GM19328 (cell line): Measurements from ENCODE around the gene SLC30A2.
A peak's percentile ranks its signal among the peaks of the same experiment; 100 is the strongest.

ENCODE experiments used
- ATAC-seq: cut with Tn5 transposase; IDR thresholded peaks from one replicate; pipeline ENCODE4 v1.9.1; 2021; ENCODE audit warnings: mild to moderate bottlenecking, moderate library complexity; ENCODE audit not compliant: unreplicated experiment

Gene SLC30A2

DNA sequence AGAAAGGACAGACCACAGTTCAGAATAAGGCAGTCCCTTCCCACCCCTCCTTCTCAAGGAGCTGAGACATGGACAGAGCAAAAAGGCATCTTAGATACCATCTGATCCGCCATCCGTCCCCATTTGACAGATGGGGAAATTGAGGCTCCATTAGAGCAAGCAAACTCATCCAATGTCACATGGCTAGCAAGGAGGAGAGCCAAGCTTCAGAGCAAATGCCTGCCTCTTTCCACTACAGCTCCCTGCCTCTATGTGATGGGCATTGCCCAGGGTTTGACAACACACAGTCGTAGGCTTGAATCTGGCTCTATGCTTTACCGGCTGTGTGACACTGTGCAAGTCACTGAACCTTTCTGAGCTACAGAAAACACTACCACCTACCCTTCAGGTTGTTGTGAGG, 3.9 kb downstream of the SLC30A2 start:
- no peak for ATAC-seq

DNA sequence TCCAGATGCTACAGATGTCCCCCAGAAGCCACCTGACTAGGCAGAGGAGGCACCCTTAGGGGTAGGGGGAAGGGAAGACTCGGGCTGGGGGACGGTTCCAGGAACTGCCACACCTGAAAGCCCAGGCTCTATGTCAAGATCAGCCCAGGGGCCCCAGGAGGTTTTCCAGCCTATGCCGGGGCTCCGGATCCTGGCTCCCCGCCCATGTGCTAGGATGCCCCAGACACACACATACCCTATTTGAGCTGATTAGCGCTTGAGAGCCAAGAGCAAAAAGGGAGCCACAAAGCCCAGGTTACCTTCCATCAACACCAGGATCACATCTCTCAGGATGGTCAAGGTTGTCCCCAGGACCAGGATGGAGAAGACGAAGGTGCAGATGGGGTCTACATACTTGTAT, 4.5 kb downstream of the SLC30A2 start:
- ATAC-seq, result no peak

DNA sequence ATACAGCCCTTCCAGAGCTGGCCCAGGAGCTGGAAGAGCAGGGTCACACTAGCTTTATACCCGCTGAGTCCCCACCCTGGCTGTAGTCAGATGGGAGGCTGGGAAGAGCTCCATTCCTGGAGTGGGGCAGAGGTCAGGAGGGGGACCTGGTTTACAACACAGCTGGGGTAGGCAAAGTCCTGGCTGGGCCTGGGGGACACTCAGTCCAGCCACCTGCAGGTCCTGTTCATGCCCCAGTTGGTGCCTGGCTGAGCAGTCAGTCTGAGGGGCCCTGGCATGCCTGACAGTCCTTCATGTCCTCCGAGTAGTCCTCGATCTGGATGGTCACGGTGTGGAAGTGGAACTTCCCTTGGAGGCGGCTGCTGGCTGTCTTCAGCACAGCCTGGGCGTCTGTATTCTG, 7.0 kb downstream of the SLC30A2 start:
- no peak for ATAC-seq

DNA sequence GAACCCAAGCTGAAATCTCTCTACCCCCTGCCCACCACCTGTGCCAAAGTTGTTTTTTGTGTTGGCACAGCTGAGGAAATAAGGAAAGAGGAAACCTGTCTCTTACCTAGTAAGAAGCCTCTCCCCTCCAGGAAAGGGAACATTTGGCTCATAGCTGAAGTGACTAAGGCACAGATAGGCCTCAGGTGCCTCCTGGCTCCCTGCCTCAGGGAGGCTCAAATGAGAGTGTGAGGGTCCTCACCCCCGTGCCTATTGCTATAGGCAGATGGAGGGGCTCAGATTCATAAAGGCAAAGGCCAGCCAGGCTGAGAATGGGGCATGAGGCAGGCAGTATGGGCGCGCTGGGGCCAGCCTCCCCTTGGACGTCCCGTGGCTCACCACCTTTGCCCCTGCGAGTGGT, 7.4 kb downstream of the SLC30A2 start:
- ATAC-seq, result no peak

DNA sequence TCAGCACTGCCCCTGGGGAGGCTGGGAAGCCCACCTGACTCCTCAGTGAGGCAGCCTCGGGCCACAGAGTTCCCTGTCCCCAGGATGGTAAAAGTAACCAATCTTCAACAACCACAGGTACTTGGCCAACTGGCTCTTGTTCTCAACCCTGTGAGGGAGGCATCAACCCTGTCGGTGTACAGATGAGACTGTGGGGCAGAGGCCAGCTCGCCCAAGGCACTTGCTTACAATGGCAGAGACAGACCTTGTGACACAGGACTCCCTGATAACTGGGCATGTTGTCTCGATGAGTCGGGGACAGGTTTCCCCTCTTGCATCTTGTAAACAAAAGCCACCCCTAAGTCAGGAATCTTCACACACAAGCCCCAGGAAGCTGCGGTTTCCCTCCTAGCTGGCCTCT, 8.0 kb downstream of the SLC30A2 start:
- no peak for ATAC-seq

DNA sequence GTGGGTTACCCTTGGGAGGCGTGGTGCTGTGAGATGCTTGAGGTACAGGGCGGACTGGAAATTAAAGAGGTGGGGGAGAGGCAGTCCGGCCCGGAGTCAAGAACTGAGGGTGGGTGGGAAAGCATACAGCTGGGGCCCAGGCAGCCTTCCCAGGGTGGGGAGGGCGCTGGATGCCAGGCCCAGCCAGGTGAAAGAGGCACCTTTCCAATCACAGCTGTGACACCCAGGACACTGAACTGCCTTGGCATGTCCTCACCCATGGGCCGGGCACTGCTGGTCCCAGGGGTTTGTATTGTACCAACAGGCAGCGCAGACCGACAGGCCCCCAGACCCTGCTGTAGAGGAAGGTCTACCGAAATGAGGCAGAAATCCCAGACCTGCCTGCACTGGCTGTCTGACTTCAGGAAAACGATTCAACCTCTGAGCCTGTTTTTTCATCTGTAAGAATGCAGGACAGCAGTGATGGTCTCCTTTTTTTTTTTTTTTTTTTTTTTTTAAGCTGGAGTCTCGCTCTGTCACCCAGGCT, 9.1 kb downstream of the SLC30A2 start:
- ATAC-seq, result no peak

DNA sequence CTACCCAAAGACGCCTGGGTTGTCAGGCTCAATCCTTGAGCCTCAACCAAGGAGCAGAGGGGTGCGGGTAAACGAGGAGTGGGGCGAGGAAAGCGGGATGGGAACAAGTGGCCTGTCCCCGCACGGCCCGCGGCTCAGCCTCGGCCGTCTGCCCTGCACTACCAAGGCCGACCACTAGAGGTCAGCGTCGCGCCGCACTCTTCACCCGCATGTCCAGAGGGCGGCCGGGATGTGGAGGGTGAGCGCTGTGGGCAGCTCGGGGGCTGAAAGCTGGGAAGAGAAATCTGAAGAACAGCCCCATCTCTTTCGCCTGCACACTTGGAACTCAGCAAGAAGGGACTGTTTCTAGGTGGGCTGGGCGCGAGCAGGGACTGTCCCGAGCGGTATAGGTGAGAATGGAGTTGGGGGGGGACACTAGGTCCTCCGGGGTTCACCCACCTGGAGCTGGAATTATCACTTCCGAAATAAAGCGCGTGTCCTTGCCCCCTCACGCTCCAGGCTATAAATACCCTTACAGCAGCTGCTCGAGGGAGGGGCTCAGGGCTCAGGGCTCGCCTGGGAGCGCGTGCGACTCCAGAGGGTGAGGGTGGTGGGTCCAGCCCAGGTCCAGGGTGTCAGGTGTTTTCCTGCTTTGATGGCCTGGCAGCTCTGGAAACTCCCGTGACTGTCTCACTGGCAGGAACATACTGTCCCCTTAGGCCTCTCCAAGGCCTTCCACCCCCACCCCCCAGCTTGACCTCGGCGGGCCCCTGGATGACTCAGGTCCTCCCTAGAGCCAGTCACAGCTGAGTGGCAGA, 9.8 kb downstream of the SLC30A2 start:
- peak; percentile 54 for ATAC-seq

DNA sequence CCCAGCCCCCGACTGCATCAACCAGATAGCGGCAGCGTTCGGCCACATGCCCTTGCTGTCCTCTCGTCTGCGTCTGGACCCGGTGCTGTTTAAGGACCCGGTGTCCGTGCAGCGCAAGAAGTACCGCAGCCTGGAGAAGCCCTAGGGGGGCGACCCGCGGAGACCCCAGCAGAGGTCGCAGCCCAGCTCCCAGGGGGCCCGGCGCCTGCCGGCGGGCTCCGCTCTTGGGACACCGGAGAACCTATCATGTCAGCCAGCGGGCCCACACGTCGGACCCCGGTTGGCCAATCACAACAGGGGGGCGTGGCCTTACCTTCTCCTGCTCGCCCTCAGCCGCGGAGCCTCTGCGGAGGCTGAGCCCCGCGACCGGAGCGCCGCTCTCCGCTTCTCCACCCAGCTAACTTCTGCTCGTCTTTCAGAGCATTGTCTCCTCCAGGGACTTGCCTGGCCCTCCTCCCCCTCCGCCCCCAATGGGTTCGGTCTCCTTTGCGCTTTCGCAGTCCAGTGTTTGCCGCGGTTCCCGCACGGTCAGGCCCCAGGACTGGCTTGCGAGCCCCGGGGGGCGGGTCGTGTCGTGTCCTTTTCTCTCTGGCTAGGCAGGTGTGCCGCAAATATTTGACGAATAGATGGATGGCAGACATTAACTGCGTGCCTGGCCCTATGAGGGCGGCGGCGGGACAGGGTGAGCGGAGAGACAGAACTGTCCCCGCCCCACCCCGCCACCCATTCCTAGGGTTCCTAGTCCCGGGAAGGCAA, 10.5 kb downstream of the SLC30A2 start:
- peak; percentile 83 for ATAC-seq

DNA sequence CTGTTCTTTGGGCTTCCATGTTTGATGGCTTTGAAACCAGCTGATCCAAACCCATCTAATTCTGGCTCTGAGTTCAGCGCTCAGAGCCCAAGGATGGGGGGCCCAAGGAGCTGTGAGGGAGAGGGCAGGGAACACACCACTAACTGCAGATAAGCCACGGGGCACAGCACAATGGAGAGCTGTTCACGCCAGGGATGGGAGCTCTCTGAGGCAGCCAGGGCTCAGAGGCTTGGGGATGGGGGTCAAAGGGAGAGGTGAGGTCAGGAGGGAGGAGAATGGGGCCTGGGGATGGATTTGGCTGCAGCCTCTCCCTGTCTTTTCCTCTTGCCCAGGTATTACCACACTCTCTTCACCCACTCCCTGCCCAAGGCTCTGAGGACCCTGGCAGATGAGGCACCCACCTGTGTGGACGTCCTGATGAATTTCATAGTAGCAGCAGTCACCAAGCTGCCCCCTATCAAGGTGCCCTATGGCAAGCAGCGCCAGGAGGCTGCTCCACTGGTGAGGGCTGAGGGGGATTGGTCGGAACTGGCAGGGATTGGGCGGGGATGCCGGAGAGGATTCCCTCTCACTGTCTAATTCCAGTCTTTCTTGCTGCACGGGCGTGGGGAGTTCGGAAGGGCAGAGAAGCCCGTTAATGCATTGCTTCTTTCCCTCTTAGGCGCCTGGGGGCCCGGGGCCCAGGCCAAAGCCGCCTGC, 11.3 kb downstream of the SLC30A2 start:
- no peak for ATAC-seq

DNA sequence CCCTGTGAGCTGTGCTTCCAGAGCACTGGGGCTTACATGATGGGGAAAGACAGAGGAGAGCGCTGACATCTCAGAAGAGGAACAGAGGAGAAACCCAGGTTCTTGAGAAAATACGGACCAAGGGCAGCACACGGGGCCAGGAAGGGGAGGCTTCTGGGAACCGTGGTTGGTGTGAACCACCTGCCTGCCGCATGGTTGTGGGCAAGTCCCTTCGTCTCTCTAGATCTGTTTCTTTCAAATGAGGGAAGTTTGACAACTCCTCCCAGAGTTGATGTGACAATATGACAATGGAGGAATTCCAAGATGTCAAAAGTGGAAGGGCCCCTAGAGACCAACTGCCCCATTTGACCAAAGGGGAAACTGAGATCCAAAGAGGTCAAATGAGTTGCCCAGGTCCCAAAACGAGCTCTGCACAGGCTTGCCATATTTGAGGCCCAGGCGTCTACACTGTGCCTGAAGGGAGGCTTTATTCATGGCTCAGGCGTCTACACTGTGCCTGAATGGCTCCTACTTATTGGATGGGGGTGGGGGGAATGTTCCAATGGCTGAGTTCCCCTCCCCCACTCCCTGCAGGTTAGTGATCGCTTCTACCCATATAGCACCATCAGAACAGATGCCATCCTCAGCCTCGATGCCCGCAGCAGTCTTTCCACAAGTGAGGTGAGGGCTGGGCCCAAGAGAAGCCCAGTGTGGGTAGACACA, 13.1 kb downstream of the SLC30A2 start:
- ATAC-seq, result no peak

DNA sequence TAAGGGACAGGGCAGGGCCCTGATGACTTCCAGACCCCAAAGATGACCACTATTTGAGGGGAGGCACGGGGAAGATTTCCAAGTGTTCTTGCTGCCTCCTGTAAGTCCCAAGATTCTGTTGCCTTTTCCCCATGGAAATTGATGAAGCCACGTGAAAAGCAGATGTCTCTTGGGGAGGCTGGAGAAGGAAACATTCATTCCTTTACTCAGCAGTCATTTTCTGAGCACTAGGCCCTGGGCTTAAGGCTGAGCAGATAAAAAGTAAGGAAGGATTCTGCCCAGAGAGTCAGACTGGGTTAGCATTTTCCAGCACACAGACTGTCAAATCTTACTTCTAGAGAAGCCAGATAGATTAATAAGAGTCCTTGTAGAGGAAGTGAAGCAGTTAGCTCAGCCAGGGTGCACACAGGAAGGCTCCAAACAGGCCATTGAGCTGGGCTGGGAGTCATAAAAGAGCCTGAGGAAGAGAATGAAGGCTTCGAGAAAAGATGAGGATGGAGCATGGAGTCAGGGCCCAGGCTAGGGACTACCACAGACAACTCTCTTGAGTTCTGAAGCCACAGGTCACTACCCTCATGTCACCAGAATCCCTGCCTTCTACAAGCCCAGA, 14.2 kb downstream of the SLC30A2 start:
- ATAC-seq, result no peak

DNA sequence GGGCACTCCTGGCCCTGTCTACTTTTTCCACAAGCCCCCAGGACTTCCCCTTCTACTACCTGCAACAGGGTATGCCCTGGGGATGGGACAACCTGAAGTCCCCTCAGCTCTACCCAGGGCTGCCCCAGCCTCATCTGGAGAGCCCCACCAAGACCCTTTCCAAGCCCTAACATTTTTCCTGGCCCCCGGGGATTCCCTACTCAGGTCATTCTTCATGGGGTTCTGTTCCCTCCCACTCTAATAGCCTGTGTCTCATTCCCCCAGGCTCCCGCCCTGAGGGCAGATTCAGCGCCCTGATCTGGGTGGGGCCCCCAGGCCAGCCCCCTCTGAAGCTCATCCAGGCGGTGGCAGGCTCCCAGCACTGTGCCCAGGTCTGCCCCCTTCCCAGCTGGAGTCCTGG, 14.7 kb downstream of the SLC30A2 start:
- ATAC-seq, result no peak

DNA sequence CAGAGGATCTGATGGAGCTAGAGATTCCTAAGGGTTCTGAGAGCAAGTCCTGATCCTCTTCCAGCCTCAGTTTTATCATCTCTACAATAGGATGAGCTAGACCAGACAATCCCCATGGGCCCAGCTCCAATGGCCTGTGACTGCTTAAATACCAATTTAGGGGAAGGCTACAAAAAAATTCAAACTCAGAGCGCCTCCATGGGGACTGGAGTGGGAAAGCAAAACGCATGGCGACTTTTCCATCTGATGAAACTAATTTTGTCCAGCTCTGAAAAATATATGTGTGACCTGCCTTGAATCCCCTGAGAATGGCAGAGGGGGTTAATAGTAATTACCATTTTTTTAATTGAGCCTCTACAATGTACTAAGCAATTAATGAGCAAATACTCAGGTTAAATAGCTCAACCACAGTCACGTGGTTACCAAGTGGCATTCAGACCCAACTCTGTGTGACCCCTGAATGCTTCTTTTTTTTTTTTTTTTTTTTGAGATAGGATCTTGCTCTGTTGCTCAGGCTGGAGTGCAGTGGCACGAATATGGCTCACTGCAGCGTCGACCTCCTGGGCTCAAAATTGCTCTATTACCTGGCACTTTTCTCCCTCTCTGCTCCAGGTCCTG, 15.9 kb downstream of the SLC30A2 start:
- ATAC-seq, result no peak

DNA sequence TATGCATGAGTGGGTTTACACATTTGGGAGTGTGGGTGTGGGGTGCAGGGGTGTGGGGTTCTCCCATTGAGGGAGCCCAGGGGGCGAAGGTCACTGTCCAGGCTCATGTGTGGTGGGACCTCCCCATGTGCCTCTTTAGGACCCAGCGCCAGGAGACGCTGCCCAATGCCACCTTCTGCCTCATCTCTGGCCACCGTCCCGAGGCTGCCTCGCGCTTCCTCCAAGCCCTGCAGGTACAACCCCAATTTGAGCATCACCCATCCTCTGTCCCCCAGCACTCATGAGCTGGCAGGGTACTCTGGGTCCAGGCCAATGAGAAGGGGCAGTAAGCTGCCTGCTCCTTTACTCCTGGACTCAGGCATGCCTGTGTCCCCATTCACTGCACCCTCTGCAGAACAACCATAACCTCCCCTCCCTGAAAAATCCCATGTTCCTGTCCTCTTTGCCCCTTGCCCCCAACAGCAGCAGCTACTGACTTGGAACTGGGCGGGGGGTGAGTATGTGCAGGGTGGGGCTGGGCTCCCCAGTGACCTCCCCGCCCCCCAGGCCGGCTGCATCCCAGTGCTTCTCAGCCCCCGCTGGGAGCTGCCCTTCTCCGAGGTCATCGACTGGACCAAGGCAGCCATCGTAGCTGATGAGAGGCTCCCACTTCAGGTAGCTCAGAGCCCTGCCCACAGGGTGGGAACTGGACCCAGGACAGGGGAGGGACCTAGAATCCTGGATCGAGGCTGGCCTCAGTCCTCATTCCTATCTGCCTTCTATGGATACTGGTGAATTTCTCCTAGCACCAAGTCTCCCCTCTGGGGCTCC, 16.7 kb downstream of the SLC30A2 start:
- ATAC-seq, result no peak

DNA sequence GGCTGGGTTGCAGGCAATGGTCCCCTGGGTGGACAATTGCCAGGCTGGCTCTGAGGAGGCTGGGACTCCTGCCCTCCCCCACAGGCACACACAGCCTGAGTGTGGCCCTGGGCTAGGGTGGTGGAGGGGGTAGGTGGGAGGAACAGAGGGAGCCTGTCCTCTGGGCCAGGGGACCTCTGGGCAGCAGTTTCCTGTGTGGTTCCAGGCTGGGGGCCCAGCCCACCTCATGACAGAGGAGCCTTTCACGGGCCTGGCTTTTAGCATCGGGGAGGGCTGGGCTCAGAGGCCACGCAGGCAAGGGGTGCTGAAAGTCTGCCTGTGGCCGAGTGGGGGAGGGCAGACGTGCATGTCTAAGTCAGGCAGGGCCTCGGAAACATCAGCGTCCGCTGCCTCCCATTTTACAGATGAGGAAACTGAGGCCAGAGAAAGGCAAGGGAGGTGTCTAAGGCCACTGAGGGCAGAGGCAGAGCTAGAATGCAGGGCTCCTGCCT, 17.4 kb downstream of the SLC30A2 start:
- no peak for ATAC-seq

DNA sequence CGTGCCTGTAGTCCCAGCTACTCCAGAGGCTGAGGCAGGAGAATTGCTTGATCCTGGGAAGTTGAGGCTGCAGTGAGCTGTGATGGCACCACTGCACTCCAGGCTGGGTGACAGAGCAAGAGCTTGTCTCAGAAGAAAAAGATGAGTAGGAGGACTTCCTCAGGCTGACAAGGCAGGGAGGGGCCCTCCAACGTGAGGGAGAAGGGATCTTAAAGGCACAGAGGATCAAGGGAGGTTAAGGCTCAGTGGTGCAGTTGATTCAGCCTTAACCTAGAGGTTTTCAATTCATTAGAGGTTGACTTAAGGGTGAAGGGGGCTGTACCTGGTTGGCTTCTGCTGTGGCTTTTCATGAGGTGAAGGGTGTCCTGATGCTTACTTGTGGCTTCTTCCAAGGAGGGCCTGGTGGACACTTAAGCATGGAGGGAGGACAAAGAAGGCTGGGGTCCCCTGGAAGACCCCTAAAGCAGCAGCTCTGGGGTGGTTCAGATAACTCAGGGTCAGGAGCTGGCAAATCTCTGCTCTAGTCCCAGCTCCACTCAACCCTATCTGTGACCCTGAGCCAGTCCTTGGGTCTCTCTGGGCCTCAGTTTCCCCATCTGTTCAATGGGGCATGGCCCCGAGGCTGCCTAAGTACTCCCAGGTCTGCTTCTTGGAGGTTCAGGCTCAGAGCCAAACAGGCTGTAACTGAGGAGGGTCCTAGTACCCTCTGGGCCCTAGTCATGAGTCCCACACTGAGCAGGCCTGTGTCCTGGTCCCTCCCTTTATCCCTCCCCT, 18.0 kb downstream of the SLC30A2 start:
- no peak for ATAC-seq

DNA sequence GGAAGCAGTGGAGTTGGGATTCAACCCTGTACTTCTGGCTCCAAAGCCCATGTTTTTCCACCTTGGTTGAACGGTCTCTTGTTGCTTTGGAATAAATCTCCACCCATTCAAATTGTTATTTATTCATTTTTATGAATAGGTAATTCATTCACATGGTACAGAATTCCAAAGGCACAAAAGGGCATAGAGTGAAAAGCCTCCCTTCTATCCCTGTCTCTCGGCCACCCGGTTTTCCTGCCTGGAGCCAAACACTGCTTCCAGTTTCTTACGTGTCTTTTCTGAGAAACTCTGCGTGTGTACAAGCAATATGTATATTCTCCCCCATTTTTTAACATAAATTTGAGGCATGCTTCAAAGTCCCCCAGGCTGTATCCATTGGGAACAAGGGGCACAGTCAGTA, 20.4 kb downstream of the SLC30A2 start:
- no peak for ATAC-seq

DNA sequence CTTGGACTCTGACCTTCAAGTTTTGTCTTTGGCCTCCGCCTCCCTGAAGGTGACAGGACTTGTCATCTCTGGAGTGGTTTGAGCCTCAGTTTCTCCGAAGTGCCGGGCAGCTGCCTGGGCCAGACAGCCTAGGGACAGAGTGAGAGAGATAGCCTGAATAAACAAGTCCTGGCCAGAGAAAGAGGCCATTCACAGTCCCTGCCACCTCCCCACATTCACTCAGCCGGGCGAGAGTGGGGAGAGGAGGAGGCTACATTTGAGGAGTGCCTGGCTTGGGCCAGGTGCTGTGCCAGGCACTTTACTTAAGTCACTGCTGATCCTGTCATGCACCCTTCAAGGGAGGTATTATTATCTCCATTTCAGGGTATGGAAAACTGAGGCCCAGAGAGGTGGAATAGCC, 20.9 kb downstream of the SLC30A2 start:
- ATAC-seq, result no peak
